Vagina (tissue), 2 donors: ENCODE measurements around the gene STK38L.

Experiments
- POLR2A ChIP-seq, 2 donors: fragments of 450-650 bp; IDR thresholded peaks; one replicate each; pipeline ENCODE4 v1.6.1; 2017; ENCODE audit warnings: antibody characterized with exemption in 2 of 2, mild to moderate bottlenecking in 2 of 2, moderate library complexity in 2 of 2
- TF ChIP-seq, protein P1 (sequence below), 3 experiments: fragments of 450-650 bp in 2 of 3; fragments of 200-600 bp in 1 of 3; sonication (generic) in 1 of 3; IDR thresholded peaks; one replicate each; pipeline ENCODE4 v1.5.1; 2017 to 2019; ENCODE audit warnings: antibody characterized with exemption in 3 of 3, mild to moderate bottlenecking in 2 of 3, moderate library complexity in 2 of 3

DNA sequence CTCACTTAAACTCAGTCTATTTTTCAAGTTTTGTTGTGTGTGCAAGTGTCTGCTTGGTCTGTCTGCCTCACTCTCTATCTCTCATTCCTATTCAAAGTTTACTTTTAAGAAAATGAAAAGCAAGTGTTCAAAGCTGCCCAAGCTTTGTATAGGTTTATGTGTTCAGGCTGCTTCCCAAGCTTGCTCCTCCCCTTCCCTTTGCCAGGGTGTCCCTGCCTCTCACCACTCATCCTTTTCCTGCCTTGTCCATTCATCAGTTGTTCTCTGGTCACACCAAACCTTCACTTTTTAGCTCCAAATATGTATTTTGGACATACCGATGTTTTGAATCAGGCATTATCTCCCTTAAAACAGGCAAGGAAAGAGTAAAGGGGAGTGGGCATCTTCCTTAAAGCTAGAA, 41.3 kb downstream of the STK38L start:
- no peak for TF ChIP-seq POLR2A (IDR thresholded peaks at IDR 0.05)
- TF ChIP-seq, protein P1, sequence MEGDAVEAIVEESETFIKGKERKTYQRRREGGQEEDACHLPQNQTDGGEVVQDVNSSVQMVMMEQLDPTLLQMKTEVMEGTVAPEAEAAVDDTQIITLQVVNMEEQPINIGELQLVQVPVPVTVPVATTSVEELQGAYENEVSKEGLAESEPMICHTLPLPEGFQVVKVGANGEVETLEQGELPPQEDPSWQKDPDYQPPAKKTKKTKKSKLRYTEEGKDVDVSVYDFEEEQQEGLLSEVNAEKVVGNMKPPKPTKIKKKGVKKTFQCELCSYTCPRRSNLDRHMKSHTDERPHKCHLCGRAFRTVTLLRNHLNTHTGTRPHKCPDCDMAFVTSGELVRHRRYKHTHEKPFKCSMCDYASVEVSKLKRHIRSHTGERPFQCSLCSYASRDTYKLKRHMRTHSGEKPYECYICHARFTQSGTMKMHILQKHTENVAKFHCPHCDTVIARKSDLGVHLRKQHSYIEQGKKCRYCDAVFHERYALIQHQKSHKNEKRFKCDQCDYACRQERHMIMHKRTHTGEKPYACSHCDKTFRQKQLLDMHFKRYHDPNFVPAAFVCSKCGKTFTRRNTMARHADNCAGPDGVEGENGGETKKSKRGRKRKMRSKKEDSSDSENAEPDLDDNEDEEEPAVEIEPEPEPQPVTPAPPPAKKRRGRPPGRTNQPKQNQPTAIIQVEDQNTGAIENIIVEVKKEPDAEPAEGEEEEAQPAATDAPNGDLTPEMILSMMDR (IDR thresholded peaks at IDR 0.05), result no peak
